Peyer's patch (tissue), 4 donors: ENCODE data around the gene TMEM243. TPM values are rescaled to one million over a fixed set of nuclear protein-coding genes. Genes with fewer than 3 reads are reported as not detected.

Source experiments
- DNase-seq, 3 donors: peaks; one replicate each; pipeline ENCODE4 v3.0.0-alpha.2; 2017 to 2019
- H3K27ac ChIP-seq, 4 donors: fragments of 200-600 bp; sonication (generic); one replicate each; pipeline ENCODE4 v1.5.1; 2016 to 2019
- H3K27me3 ChIP-seq, 2 donors: fragments of 200-600 bp; sonication (generic); one replicate each; pipeline ENCODE4 v1.5.1; 2019
- H3K36me3 ChIP-seq, 3 donors: fragments of 200-600 bp; sonication (generic); one replicate each; pipeline ENCODE4 v1.5.1; 2016 to 2019
- H3K4me1 ChIP-seq, 4 donors: fragments of 200-600 bp; sonication (generic); one replicate each; pipeline ENCODE4 v1.5.1; 2016 to 2019
- H3K4me3 ChIP-seq, 4 donors: fragments of 200-600 bp; sonication (generic); 1 replicate in 3 of 4; 2 replicates in 1 of 4; pipeline ENCODE4 v1.5.1; 2016 to 2019; ENCODE audit warnings: mild to moderate bottlenecking in 1 of 4
- H3K9me3 ChIP-seq, 4 donors: fragments of 200-600 bp; sonication (generic); one replicate each; pipeline ENCODE4 v1.5.1; 2016 to 2019; ENCODE audit warnings: mild to moderate bottlenecking in 1 of 4
- CTCF ChIP-seq, 6 experiments: fragments of 450-650 bp in 4 of 6; fragments of 200-600 bp in 2 of 6; sonication (generic) in 1 of 6; IDR thresholded peaks; one replicate each; pipeline ENCODE4 v1.5.1; 2017 to 2019; ENCODE audit warnings: antibody characterized with exemption in 6 of 6, mild to moderate bottlenecking in 3 of 6, moderate library complexity in 1 of 6
- POLR2A ChIP-seq, 2 donors: fragments of 450-650 bp; IDR thresholded peaks; one replicate each; pipeline ENCODE4 v1.5.1; 2017; ENCODE audit warnings: antibody characterized with exemption in 2 of 2, mild to moderate bottlenecking in 2 of 2, moderate library complexity in 2 of 2
- total RNA-seq, 4 donors: library from RNA; depleted of rRNA; stranded (reverse); fragments of >200 nt; gene quantifications; one replicate each; pipeline ENCODE4 v1.1.0, GENCODE V29; 2016

TMEM243 gene
- total RNA-seq, 4 donors from 2014 or later: 29.0 to 88.3 (median 43.6) TPM

DNA sequence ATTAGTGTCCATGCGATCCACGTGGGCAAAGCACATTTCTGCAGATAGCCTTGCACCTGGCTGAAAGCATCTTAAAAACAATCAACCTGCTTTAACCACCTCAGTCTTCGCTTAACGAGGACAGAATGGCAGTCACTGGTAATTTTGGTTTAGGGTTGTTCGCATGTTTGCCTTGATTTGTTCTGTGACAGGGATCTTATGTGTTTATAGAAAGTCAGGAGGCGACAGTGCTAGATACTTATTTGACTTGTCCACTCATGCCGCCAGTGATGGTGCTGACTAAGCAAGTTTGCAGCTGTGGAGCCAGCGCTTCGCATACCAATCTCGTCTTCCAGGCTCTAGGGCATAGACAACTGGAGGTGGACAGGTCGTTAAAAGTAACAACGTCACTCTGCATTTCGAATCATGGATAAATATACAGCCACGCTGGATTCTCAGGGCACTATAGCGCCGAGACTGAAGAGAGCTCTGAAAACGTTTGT lies 1.2 kb upstream of the TMEM243 start:
- TF ChIP-seq POLR2A (IDR thresholded peaks at IDR 0.05): no peak
- TF ChIP-seq CTCF (IDR thresholded peaks at IDR 0.05): no peak
- H3K9me3 ChIP-seq: no peaks in the 10 kb centered on the region
- peak in 1 of 3 donors; percentile 61 for DNase-seq
- H3K27me3 ChIP-seq: no peaks in the 10 kb centered on the region
- no peaks in the 10 kb centered on the region for H3K36me3 ChIP-seq
- H3K4me1 ChIP-seq: peaks cover 0 to 31% (median 0%) of the 10 kb centered on the region in 4 donors
- H3K4me3 ChIP-seq: peak overlapping the region; percentile 75 to 98 (median 82)
- H3K27ac ChIP-seq: peak overlapping the region; percentile 73 to 96 (median 85)

DNA sequence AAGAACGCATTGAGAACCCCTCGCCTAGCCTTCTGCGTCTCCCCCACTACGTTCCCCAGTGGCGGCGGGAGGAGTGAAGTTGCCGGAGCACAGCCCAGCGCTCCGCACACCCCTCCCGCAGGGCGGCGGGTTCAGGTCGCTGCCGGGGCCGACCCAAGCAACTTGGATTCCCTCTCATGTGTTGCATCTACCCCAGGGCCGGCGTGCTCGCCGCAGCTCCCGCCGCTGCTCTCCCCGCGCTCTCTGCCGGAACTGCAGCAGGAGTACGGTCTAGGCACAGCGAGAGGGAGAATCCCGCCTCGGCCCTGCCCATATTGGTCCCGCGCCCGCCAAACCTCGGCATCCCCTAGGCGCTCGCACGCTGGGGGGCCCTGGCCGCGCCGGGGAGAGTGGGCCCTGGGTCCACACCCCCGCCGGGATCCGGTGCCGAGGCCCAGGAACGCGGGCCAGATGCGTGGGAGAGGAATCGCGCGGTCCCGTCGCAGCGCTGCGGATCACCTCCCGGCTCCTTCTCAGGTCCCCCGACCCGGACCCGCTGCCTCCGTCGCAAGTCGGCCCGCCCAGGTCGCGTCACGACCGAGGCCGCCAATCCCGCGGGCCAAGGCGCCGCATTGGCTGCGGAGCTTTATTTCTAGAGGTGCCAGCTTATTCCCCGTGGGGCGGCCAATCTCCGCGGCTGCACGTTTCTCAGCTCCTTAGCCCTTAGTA lies 648 bp upstream of the TMEM243 start:
- peak overlapping the region; percentile 73 to 96 (median 85) for H3K27ac ChIP-seq
- peaks cover 0 to 31% (median 0%) of the 10 kb centered on the region in 4 donors for H3K4me1 ChIP-seq
- TF ChIP-seq CTCF (IDR thresholded peaks at IDR 0.05) (peak in 2 of 6 experiments; percentile 1 to 3), POLR2A (IDR thresholded peaks at IDR 0.05) (peak; percentile 76 to 92)
- H3K27me3 ChIP-seq: no peaks in the 10 kb centered on the region
- peak overlapping the region; percentile 75 to 98 (median 82) for H3K4me3 ChIP-seq
- DNase-seq: peak; percentile 89 to 95 (median 92)
- H3K36me3 ChIP-seq: no peaks in the 10 kb centered on the region
- no peaks in the 10 kb centered on the region for H3K9me3 ChIP-seq

- no peaks in the 10 kb centered on the region for H3K9me3 ChIP-seq
- no peaks in the 10 kb centered on the region for H3K27me3 ChIP-seq
- H3K4me1 ChIP-seq: peaks cover 0 to 31% (median 8%) of the 10 kb centered on the region in 4 donors
- DNase-seq: peak in 2 of 3 donors; percentile 74 to 82
- TF ChIP-seq POLR2A (IDR thresholded peaks at IDR 0.05): no peak
- TF ChIP-seq CTCF (IDR thresholded peaks at IDR 0.05): no peak
- H3K4me3 ChIP-seq: peak overlapping the region; percentile 75 to 98 (median 82)
- H3K36me3 ChIP-seq: no peaks in the 10 kb centered on the region
- H3K27ac ChIP-seq: peak overlapping the region; percentile 73 to 96 (median 85)
Observed at GRCh38 chr7:87218796-87219544, 562 bp downstream of the TMEM243 start.

DNA sequence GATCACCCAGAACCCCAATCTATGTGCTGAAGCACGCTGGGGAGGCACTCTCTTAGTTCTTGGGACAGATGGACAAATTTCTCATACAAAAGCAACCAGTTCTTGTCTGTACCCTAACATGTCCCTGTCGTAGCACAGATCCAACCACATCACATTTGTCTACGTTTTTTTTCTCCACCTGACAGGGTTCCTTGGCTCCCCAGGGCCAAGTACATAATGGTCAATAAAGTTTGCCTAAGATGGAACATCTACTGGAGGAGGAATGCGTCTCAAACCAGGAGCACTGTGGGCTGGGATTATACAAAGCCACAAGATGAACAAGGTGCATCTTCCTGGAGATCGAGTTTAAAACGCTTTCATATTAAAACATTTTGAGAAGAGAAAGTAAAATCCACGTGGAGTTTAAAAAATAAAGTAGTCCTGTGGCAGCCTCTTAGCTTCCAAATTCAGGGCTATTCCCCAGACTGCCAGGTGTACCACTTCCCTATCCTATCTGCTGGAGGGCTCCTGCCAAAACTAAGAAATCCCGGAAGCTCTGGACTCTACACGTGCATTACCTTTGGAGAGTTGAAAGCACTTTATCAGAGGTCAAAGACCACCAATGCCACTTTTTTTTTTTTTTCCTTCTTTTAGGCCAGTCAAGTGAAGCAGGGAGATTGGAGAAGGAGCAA lies 1.4 kb downstream of the TMEM243 start:
- DNase-seq: no peak
- Histone ChIP-seq H3K9me3 (no peaks in the 10 kb centered on the region), H3K4me3 (peak overlapping the region; percentile 75 to 98 (median 82)), H3K27ac (peak overlapping the region; percentile 73 to 96 (median 85)), H3K27me3 (no peaks in the 10 kb centered on the region), H3K4me1 (peaks cover 0 to 31% (median 11%) of the 10 kb centered on the region in 4 donors), H3K36me3 (no peaks in the 10 kb centered on the region)
- TF ChIP-seq CTCF (IDR thresholded peaks at IDR 0.05) (no peak), POLR2A (IDR thresholded peaks at IDR 0.05) (no peak)
